ENCODE results near the gene GDPD3. TPM values are rescaled to one million over a fixed set of nuclear protein-coding genes. Genes with fewer than 3 reads are reported as not detected.

GDPD3 gene
- total and polyA plus RNA-seq, 2 of the 13 experiments (the other 11 are each of a cell fraction or from before 2014, with no cell fraction given): 18.7 to 20.6 TPM

DNA sequence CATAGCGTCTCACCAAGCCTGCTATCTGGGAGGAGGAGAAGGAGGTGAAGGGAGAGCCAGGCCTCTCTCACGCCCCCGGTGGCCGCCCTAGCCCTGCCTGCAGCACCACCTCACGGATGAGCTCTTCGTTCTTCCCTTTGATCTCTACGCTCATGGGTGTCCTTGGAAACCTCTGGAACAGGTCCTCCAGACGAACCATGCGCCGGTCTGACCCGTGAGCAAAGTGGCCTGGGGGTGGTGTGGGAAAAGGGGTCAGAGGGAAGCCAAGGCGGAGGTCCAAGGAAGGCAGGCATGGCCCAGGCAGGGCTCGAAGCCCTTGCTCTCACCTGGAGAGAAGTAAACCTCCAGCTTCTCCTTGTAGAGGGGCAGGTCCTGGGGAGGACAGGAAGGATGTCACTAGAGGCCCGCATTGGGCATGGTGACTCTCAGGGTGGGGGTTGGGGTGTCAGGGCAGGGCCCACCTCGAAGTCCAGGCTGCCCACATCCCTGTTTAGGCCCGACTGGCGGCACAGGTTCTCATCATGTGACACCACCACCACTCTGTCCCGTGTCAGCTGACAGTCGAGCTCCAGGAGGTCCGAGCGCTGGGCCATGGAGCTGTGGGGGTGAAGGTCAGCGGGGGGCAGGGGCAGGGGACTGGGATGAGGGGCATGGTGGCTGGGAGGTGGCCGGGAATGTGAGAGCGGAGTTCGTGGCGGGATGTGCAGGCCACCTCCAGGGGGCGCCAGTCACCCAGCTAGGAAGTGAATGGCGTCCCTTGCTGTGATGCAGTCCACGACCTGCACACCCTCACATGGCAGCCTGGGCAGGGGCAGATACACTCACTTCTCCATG, 923 bp downstream of the GDPD3 start (continued):
- TF ChIP-seq, protein P1, sequence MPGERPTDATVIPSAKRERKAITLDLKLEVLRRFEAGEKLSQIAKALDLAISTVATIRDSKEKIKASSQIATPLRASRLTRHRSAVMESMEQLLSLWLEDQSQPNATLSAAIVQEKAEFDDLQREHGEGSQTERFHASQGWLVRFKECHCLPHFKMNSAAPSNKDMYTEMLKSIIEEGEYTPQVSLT (CRISPR knock-in tag; IDR thresholded peaks at IDR 0.05; ENCODE audit: borderline replicate concordance, low read depth): no peak
- peak; percentile 39; the same call in 1 of the 2 replicates for TF ChIP-seq SPEN (CRISPR knock-in tag; IDR thresholded peaks at IDR 0.05; ENCODE audit: low read depth)
- TF ChIP-seq RBAK (CRISPR knock-in tag; IDR thresholded peaks at IDR 0.05): no peak
- peak; percentile 96 for TF ChIP-seq KDM1A (CRISPR knock-in tag; IDR thresholded peaks at IDR 0.05)
- TF ChIP-seq ZNF460 (CRISPR knock-in tag; IDR thresholded peaks at IDR 0.05; ENCODE audit: borderline replicate concordance): no peak
- 0 out of 2 replicates have a peak, but pooled peaks have one; percentile 11 for TF ChIP-seq ZBTB34 (CRISPR knock-in tag; IDR thresholded peaks at IDR 0.05)
- peak; percentile 19 for TF ChIP-seq HCFC1 (IDR thresholded peaks at IDR 0.05; ENCODE audit: low read depth, low read length)
- peak; percentile 89 for TF ChIP-seq ZNF605 (CRISPR knock-in tag; IDR thresholded peaks at IDR 0.05)
- peak; percentile 46; the same call in 1 of the 2 replicates for TF ChIP-seq ZKSCAN5 (CRISPR knock-in tag; IDR thresholded peaks at IDR 0.05)
- no peak for TF ChIP-seq ZNF484 (CRISPR knock-in tag; IDR thresholded peaks at IDR 0.05; ENCODE audit: borderline replicate concordance, low read depth)
- no peak for TF ChIP-seq ZSCAN29 (CRISPR knock-in tag; conservative IDR thresholded peaks at IDR 0.05)
- TF ChIP-seq ZNF12 (CRISPR knock-in tag; IDR thresholded peaks at IDR 0.05): peak; percentile 44; the same call in 1 of the 2 replicates
- TF ChIP-seq RCOR2 (CRISPR knock-in tag; IDR thresholded peaks at IDR 0.05): peak; percentile 89; the same call in 1 of the 2 replicates
- peak; percentile 59; the same call in 1 of the 2 replicates for TF ChIP-seq DPF2 (CRISPR knock-in tag; IDR thresholded peaks at IDR 0.05; ENCODE audit: borderline replicate concordance, low read depth)
- TF ChIP-seq, protein P2, sequence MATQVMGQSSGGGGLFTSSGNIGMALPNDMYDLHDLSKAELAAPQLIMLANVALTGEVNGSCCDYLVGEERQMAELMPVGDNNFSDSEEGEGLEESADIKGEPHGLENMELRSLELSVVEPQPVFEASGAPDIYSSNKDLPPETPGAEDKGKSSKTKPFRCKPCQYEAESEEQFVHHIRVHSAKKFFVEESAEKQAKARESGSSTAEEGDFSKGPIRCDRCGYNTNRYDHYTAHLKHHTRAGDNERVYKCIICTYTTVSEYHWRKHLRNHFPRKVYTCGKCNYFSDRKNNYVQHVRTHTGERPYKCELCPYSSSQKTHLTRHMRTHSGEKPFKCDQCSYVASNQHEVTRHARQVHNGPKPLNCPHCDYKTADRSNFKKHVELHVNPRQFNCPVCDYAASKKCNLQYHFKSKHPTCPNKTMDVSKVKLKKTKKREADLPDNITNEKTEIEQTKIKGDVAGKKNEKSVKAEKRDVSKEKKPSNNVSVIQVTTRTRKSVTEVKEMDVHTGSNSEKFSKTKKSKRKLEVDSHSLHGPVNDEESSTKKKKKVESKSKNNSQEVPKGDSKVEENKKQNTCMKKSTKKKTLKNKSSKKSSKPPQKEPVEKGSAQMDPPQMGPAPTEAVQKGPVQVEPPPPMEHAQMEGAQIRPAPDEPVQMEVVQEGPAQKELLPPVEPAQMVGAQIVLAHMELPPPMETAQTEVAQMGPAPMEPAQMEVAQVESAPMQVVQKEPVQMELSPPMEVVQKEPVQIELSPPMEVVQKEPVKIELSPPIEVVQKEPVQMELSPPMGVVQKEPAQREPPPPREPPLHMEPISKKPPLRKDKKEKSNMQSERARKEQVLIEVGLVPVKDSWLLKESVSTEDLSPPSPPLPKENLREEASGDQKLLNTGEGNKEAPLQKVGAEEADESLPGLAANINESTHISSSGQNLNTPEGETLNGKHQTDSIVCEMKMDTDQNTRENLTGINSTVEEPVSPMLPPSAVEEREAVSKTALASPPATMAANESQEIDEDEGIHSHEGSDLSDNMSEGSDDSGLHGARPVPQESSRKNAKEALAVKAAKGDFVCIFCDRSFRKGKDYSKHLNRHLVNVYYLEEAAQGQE (IDR thresholded peaks at IDR 0.05; ENCODE audit: borderline replicate concordance in 1 of 2, low read depth in 1 of 2, low read length in 2 of 2): no peak
- TF ChIP-seq ZNF367 (CRISPR knock-in tag; IDR thresholded peaks at IDR 0.05; ENCODE audit: borderline replicate concordance): no peak
- TF ChIP-seq SMAD3 (CRISPR knock-in tag; IDR thresholded peaks at IDR 0.05): peak; percentile 19; the same call in 1 of the 2 replicates
- peak; percentile 23; the same call in 1 of the 2 replicates for TF ChIP-seq E2F2 (CRISPR knock-in tag; IDR thresholded peaks at IDR 0.05; ENCODE audit: borderline replicate concordance)
- 0 out of 2 replicates have a peak, but pooled peaks have one; percentile 63 for TF ChIP-seq ZNF354B (CRISPR knock-in tag; IDR thresholded peaks at IDR 0.05)
- TF ChIP-seq ZNF678 (CRISPR knock-in tag; IDR thresholded peaks at IDR 0.05): 0 out of 2 replicates have a peak, but pooled peaks have one; percentile 82

All from HepG2 (cell line).